Skin of body (tissue), 2 donors: ENCODE results near the gene ATP5MC2. TPM values are rescaled to one million over a fixed set of nuclear protein-coding genes. Genes with fewer than 3 reads are reported as not detected.
"Not testable (repeated sequence)": the region's sequence is repeated elsewhere in the genome, so short reads cannot be mapped to it uniquely, and the experiment has no call there.

ENCODE experiments used
- DNase-seq: peaks from one replicate; lab custom pipeline; 2025; lab: John Stamatoyannopoulos, UW
- total RNA-seq: library from RNA; depleted of rRNA; stranded (reverse); fragments of >200 nt; gene quantifications from one replicate; pipeline ENCODE4 v1.2.3, GENCODE V29; 2014

Gene ATP5MC2
- 115 TPM for total RNA-seq

- DNase-seq = peak; percentile 100
Observed at GRCh38 chr12:53675701-53676607, at the start of gene ATP5MC2. TSS of gene ATP5MC2 (minus strand) at chr12:53676083. CDS start at chr12:53672614, 3,469 bp downstream.

- DNase-seq = no peak
Observed at GRCh38 chr12:53722450-53723041, 46.7 kb upstream of the ATP5MC2 start.

DNA sequence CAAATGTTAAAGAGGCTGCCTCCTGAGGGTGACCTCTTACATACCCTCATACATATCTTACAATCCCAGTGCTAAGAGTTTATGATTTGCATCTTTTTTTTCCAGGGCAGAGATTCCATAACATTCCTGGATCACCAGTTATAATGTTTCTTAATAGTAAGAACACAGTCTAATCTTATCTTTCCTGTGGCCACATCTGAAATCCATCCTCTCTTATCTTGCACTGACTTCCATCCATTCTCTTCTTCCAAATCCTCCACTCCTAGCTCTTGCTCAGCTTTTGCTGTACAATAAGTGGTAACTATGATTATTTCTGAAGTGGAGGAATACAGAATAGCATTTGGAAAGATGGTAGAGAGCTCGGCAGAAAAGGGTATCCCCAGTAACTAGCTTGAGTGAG, 45.1 kb upstream of the ATP5MC2 start:
- no peak for DNase-seq

DNA sequence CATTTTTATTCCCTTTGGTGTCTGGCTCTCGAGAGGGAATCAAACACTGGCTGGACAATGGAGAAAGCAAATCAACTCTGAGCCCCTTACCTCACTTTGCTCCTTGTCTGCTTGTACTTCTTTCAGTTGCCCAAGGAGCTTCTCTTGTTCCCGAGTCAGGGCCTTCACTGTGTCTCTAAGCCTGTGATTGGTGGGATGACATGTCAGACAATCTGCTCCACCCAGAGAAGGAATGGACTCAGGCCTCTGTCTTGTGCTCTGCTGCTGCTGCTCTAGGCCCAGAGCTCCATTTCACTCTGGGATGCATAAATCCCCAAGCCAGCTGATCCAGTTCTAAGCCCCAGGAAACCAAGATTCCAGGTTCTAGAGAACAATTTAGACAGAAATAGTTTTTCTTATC, 43.8 kb upstream of the ATP5MC2 start:
- no peak for DNase-seq

GRCh38 chr12:53718567-53718966, 42.7 kb upstream of the ATP5MC2 start:
- not testable (repeated sequence) for DNase-seq

DNA sequence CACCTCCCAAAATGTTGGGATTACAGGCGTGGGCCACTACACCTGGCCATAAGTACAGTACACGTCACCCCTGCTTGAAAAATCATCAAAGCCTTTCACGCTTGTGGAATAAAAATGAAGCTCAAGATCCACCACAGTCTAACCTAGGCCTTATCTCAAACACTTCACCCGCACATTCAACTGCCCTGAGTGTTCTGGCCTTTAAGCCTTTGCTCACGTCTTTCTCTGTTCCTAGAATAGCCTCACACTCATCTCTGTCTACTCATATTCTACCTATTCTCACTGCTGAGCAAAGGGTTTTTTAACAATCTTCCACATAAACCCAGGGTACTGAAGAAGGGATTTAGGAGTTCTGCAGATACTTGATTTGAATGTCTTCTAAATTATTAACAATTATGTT, 41.4 kb upstream of the ATP5MC2 start:
- no peak for DNase-seq

- no peak for DNase-seq
Observed at GRCh38 chr12:53714004-53714403, 38.1 kb upstream of the ATP5MC2 start.

DNA sequence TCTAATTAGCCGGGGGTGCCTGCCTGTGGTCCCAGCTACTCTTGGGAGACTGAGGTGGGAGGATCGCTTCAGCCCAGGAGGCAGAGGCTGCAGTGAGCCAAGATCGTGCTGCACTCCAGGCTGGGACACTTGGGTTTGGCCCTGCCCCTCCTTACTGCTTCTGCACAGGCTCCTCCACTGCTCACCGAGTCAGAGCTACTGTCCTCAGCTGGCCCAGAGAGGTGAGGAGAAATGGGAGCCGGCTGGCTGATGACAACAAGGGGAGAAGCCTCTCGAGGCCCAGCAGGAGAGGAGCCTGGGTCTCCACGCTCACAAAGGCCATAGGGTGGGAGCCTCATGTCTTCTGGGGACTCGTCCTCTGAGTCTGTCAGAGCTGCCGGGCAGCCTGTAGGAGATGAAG, 37.6 kb upstream of the ATP5MC2 start:
- DNase-seq = no peak

GRCh38 chr12:53712059-53712643, 36.3 kb upstream of the ATP5MC2 start:
- DNase-seq = no peak

GRCh38 chr12:53710091-53710490, 34.2 kb upstream of the ATP5MC2 start:
- no peak for DNase-seq

DNA sequence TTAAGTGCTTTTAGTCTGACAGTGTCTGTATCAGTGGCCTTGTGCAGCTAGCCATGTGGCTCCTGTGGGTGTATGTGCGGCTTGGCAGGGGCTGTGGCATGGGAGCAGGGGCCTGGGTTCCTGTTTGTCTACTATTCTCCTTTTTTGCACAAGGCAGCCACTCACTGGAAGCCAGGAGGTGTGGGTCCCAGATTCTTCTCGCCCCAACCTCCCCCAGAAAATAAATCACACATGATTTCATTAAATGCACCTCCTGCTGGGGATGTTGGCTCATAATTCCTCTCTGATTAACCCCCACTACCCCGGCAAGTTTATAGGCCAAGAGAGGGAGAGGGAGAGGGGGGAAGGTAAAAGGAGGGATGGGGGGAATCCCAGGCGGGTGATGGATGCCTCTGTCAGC, 33.8 kb upstream of the ATP5MC2 start:
- DNase-seq = no peak

GRCh38 chr12:53706080-53706479, 30.2 kb upstream of the ATP5MC2 start:
- no peak for DNase-seq

GRCh38 chr12:53703756-53704155, 27.9 kb upstream of the ATP5MC2 start:
- DNase-seq = no peak

DNA sequence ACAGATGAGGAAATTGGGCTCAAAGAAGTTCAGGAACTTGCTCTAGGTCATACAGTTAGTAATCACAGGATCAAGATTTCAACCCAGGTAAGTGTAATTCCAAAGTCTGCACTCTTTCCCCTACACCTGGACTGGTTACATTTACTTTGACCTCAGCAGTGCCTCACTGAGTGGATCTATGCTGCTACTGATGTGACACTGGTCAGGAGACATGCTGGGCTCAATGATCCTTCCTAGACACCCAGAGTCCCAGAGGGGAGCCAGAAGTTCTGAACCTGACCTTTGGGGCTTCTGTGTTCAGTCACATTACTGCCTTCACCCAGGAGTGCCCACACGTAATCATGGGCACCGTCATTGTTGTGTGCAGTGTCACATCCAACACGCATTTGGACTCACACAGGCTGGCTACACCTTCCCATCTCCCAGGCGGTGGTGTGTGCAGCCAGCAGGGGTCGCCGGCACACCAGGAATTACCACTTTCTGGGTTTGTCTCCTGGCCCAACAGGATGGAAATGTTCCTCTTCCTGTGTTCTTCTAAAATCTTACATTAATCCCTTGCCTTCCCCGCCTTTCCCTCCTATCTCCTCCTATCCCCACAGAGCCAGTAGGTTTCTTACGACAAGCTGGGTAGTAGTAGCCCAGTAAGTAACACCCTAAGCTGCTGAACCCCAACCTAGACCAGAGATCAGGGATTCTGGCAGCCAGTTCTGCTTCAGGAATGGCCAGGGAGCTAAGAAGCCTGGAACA, 25.8 kb upstream of the ATP5MC2 start:
- peak; percentile 68 for DNase-seq

DNA sequence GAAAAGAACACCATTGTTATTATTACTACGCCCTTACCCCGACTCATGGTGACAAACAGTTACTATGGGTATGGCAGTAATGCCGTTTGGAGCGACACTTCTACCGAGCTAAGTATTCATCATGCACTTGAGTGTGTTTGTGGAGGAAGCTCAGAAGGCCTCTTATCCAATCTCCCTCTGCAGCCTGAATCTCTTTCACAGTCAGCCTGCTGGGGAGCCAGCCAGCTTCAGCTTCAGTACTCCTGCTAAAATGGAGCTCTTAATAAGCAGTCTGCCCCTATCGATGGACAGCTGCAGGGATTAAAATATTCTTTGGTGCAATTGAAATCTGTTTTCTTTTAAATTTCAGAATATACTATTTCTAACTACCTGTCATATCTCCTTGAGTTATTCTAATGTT, 24.7 kb upstream of the ATP5MC2 start:
- no peak for DNase-seq

DNA sequence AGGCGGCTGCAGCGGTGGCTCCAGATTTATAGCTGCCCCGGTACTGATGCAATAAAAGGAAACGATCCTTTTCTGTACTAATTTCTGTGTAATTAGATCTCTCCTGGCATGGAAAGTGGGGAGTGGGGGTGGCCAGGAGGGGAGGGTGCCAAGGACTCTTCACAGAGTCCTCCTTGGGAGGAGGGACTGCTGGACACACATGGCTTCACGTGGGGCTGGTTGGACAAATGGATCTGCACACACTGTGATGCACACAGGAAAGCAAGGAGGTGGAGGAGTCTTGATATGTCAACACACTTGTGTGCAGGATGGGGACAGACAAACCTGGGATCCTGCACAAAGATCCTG, 23.8 kb upstream of the ATP5MC2 start:
- no peak for DNase-seq

- DNase-seq = no peak
Observed at GRCh38 chr12:53698948-53699677, 23.2 kb upstream of the ATP5MC2 start.

DNA sequence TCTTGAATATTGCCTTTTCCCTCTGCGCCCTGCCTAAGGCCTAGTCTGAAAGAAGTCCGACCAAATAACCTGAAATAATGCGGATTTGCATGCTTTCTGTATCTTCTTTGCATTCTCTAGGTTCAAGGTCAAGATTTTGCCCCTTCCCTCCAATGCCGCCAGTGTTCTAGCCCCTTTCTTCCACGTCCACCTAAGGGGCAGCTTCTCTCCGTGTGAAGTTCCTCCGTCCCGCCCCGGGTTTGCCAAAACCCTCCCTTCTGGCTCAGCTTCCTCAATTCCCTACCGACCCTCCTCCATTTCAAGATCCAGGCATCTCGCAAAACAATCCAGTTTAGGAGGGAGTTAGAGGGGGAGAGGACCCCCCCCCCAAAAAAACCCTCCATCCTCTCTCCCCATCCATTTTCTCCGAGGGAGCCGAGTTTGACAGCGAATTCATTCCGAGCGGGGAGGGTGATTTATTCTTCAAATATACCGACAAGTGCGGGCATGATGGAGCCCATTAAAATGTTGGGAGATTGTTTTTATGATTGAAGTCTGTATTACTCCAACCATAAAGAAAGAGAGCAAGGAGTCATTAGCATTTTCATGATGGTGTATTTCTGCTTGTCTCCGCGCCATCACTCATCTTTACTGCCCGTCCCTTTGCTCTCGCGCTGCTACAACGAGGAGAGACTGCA, 20.9 kb upstream of the ATP5MC2 start:
- DNase-seq = no peak

GRCh38 chr12:53696285-53696654, 20.4 kb upstream of the ATP5MC2 start:
- peak; percentile 86 for DNase-seq
